NOMO-1 (cell line): Measurements from ENCODE around the gene DCAF8.
A peak's percentile ranks its signal among the peaks of the same experiment; 100 is the strongest.

ENCODE experiments used
- DNase-seq, 2 experiments: peaks; one replicate each; lab custom pipeline; 2025; ENCODE audit not compliant: unreplicated experiment in 2 of 2; lab: John Stamatoyannopoulos, UW

The DCAF8 gene

DNA sequence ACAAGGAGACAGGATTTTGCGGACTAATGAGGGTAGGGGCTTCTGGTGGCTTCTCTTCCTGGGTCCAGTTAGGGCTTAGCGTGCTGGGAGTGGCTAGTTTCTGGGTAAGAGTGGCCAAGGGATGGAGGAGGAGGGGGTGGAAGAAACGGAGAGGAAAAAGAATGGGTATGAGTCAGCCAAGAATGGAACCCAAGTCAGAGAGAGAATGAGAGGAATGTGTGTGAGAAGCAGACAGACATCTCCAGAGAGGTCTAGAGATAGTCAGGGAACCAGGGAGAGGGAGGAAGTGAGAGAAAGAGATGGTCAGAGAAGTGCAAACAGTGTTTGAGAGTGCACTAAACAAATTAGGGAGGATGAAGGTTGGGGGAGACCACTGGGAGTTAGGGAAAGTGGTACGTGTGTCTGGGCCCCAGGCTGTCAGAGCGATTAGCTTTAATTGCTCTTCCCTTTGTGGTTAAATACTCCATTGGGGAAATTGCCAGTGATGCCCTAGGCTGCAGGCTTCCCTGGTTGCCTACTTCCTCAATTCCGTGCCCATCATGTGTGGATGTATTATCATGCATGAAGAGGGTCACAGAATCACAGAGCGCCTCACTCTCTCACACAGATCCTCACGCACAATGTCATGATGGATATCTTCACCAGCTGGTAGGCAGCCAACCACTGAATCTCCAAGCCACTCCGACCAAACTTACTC lies 55.8 kb downstream of the DCAF8 start:
- DNase-seq, result peak; percentile 25 to 28

DNA sequence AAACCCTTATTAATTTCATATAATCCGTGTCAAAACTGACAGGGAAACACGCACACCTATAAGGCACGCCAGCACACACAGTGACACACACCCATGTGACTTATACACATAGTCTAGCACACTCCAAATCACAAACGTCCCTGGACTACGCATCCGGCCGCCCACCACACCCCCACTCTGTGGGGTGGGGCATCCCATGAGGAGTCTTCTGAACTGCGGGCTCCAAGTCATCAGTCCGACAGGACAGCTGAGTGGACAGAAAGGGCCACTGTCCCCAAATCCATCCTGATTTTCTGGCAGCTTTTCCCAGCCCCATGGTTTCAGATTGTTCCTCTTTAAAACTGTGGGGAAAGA lies 56.3 kb downstream of the DCAF8 start:
- DNase-seq, result no peak

DNA sequence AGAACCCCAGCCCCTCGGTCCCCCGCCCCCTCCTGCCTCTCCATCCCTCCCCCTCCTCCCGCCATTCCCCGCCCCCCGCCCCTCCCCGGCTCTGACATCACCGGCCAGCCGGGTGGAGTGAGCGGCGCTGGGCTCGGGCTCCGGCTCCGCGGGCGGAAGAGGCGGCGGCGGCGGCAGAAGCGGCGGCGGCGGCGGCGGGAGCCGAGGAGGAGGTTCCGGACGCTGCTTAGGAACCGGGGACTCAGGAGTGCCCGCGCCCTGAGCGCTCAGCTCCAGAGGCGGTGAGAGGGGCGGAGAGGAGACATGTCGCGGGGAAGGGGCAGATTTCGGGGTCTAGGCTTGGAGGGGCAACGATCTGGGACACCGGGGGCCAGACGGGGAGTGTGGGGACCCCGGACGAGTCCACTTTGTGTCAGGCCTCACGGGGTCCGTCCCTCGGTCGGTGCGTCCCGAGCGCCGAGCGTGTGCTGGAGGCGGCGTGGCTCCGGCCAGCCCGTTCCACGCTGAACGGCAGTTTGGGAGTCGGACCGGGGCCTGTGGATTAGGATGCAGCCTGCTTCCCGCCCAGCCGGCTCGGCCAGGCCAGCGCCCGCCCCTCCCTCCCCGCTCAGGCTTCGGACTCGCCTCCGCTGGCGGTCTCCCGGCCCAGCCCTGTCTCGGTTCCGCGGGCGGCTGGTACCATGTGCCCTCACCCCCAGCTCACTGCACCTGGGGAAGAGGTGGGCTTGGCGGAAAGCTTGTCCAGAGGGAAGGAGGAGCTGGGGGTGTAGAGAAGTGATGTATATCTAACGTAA lies 56.9 kb downstream of the DCAF8 start, which contains the start of gene PEA15:
TSS of gene PEA15 (plus strand) at position 143 of the 794 bp plus-strand sequence. CDS start 6,161 bp downstream, outside the sequence.
- DNase-seq, result peak; percentile 8 to 33

DNA sequence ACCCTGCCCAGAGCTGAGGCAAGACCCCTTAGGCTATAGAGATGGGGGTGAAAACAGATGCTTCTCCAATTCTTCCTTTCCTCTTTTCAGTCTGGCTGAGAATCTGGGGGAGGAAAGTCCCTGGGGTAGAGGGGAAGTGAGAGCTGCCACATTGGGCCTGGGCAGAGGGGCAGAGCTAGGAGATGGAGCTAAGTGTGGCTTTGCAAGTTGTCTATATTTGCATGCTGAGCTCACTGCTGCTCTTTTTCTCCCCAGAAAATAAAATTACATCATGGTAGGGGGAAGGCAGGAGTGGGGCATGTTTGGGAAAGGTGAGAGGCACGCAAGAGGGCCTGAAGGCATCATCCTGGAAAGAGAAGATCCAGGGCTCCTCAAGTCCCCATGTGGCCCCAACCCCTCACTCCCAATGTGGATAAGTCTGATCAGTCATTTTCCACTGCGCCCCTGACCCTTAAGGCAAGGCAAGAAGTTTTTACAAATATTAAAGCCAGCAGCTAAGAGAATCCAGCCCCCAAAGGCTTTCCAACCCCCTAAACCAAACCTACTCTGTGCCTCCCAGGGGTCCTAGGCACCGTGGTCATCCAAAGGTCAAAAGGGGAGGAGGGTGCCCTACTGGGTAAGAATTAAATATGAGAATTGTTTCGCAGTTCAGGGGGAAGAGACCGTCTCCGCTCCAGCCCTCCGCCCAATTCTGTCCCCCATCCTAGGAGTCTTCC lies 57.7 kb downstream of the DCAF8 start:
- DNase-seq, result peak; percentile 62 to 85

DNA sequence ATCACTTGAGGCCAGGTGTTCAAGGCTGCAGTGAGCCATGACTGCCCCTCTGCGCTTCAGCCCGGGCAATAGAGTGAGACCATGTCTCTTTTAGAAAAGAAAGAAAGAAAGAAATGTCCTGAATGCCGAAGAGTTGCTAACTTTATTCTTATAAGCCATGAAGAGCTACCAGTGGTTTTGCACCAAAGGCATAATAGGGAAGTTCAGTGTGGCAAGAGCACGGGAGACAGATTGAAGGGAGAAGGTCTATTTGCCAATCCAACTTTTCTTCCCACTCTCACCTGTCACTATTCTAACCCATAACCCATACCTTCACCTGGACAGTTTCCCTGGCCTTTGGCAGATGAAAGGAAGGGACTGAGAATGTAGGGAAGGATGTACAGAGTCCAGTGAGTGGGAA lies 61.6 kb downstream of the DCAF8 start:
- no peak for DNase-seq

DNA sequence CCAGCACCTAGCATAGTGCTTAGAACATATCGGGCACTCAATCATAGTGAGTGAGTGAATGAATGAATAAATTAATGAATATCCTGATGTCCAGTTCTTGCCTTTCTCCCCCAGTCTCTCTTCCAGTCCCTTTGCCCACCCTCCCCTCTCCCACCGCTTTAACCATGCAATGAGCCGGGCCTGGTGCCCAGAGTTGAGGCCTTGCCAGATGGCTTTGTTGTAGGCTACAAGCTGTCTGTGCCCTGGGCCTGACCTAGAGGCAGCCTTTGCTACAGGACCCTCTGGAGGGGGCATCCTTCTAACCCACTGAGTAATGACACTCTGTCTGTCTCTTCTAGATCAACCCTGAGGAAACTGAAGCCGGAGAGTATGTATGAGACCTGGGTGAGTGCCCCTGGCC lies 65.1 kb downstream of the DCAF8 start:
- no peak for DNase-seq

DNA sequence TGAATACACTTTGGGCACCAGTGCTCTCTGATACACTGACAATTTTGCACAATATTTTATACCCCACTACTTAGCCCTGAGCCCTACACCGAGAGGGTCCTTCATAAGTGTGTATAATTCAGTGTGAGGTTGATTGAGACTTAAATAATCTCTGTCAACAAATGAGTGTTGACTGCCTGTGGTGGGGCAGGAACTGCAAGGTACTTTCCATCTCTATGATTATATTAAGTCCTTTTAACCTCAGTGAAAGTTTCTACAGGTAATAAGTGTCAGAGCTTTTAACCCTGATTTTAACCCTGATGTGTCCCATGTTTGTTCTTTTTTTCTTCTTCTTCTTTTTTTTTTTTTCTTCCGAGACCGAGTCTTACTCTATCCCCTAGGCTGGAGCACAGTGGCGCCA lies 66.2 kb downstream of the DCAF8 start:
- DNase-seq, result no peak

DNA sequence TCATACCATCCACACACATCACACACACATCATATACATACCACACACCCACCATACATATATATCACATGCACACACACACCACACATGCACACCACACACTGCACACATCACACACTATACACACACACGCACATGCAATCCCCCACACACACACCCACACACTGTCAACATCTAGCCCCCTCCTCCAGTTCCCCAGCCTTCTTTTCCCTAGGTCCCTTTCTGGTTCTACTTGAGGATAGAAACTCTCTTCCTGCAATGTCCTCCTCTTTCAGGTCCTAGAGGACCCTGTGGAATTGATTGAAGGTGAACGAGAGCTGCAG lies 67.7 kb downstream of the DCAF8 start:
- no peak for DNase-seq

DNA sequence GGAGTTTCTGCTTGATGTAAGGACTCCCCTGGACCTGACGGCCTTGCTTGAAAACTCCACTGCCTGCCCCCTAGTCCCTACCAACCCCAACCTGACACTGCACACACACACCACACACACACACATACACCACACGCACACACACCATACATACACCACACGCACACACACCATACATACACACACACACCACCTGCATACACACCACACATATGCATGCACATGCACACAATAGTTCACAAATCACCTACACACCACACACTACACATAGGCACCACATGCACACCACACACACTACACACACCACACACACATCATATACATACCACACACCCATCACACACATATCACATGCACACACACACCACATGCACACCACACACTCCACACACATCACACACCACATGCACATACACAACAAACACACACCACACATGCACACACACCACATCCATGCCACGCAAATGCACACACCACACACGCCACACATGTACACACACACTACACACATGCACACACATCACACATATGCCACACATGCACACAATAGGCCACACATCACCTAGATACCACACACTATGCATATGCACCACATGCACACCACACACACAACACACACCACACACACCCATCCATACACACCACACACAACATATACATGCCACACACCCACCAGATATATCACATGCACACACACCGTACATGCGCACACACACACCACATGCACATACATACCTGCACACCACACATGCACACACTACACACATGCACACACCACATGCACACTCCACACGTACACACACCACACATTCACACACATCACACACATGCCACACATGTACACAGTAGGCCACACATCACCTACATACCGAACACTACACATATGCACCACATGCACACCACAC lies 68.3 kb downstream of the DCAF8 start:
- no peak for DNase-seq

DNA sequence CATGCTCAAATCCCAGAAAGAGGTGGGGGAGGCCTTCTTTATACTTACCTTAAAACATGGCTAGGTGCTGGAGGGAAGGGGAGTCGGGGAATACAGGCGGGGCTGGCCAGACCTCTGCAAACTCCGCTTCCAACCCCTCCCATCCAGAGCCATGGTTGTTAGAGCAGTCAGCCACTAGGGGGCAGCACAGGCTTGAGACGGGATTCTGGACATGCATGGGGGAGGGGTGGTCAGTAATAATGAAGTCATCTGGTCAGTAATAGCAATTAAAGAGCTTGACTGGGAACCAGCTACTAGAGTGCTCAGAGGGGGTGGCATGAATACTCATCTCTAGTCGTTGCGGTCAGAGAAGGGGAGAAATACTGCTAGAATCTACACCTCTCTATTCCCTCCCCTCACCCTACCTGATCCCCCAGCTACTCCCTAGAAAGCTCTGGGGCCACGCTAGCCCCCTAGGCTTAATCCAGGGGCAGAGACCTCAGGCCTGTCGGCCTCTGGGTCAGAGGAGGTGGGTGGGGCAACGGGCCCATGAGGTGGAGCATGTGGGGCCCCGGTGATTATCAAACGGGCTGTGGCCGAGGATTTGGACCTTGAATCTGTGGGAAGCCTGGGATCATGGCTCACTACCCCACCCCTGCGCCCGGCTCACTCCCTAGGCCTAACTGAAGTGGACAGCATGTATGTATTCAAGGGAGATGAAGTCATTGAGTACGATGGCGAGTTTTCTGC lies 69.1 kb downstream of the DCAF8 start:
- peak; percentile 60 to 69 for DNase-seq

DNA sequence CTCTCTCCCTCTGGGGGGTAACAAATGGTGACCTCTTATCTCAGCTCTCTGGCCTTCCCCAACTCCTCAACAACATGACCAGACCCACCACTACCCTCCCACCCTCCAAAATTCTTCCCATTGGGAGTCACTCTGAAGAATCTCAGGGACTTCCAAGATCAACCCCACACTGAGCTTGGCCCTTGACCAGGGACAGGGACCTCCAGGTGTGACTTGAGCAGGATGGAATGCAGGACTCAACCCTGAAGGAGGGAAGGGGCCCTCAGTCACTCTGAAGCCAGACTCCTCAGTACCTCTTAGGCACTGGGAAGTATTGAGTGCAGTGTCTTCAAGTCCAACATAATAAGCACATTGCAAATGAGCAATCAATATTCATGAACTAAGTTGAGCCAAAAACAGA lies 70.1 kb downstream of the DCAF8 start:
- no peak for DNase-seq

DNA sequence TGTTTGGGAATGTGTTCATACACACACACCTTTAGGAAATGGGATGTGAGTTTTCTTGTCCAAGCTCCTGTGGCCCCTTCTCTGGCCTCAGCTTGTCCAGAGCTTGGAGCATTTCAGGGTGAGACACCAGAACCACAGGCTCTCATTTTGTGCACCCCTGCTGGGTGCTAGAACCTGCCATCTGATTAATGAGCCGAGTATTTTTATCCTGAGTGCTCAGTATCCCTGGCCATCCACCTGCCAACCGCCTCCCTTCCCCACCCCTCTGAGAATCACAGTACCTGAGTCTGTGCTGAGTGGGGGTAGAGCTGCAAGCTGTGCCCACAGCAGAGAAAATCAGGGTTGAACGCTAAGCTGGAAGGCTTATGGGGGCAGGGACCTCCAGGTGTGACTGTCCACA lies 70.6 kb downstream of the DCAF8 start:
- DNase-seq, result no peak

DNA sequence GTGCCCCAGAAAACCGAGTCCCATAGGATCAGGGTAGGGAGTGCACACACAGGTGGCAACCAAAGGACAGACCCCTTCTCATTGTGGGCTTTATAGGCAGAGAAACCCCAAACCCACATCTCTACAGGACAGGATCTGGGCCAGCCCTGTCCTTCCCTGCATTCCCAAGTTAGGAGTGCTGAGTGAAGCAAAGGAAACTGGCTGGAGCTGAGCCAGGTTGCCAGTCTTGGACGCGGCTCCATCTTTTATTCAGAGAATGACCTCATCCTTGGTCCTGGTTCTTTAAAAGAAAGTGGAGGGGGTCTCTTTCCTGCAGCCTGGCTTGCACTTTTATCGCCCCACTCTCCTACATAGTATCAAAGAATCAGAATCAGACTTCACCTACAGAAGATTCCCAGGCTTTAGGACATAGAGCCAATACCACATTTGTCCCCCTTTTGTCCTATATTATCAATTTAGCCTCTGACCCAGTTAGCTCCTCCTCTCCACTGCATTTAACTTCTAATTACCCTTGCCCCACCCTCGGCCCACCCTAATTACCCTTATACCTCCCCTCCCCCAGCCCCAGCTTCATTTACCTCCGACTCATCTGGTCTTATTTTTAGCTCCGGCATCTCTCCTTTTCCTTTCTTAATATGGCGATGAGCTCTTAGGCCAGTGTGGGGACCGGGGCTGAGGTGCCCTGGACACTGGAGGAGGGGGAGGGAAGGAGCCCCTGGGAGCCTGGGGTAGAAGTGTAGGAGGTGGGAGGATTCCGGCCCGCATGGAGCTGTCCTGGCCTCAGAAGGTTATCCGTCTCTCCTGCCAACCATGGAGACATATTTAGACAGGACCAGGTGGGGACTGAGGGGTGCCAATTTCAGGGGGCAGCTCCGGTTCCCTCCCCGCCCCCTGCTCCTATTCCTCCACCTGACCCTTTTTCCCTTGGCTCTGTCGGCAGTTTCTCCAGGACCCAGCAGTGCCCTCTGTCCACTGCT lies 72.4 kb downstream of the DCAF8 start, which contains the start of gene CASQ1:
TSS of gene CASQ1 (plus strand) at position 927 of the 977 bp plus-strand sequence. CDS start 177 bp downstream, outside the sequence.
- DNase-seq, result no peak

DNA sequence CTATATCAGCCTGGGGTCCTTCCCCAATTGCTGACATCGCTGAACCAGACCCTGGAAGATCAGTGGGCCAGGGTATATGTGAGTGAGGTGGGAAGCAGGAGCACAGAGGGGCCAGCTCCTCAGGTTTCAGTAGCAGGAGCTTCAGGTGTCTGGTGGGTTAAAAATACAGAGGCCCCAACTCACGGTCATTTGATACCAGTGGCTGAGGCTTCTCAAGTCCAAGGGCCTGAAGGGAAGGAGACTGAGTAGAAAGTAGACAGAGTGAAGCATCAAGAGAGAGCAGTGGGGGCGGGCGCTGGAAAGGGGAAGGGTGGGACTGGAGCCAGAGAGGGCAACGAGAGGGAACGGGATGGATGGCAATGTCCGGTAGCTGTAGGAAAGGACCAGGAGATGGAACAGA lies 74.0 kb downstream of the DCAF8 start:
- DNase-seq, result no peak

DNA sequence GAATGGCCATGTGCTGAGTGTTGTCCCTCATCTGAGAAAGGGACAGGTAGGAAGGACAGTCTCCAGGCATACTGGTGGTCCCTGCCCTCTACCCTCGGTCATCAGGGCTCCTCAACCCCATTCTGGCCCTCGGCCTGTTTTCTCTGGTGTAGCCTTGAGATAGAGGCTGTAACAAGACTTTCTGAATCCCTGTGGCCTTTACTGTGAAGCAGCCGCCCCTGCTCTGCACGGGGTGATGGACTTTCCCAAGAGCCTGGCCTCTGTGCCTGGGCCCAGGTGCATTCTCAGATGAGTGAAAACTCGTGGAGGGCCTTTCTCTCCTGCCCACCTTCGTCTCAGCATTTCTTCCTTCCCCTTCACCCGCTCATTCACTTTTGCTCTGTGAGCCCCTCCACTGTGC lies 74.9 kb downstream of the DCAF8 start:
- no peak for DNase-seq

DNA sequence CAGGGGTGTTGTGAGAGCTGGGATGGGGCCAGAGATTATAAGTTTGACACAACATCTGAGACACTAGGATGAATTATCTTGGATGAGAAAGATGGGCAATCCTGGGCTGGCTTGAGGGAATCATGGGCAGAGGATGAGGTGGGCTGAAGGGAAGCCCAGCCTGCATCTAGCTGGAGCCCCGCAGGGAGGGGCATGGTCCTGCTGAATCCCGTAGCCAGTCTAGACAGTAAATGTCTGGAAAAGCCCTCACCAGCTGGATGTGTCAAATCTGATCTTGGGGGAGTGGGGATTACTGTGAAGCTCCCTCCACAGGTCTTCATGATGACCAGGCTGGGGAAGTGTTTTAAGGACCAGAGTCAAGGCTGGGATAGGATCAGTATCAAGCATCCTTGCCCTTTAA lies 75.6 kb downstream of the DCAF8 start:
- no peak for DNase-seq

DNA sequence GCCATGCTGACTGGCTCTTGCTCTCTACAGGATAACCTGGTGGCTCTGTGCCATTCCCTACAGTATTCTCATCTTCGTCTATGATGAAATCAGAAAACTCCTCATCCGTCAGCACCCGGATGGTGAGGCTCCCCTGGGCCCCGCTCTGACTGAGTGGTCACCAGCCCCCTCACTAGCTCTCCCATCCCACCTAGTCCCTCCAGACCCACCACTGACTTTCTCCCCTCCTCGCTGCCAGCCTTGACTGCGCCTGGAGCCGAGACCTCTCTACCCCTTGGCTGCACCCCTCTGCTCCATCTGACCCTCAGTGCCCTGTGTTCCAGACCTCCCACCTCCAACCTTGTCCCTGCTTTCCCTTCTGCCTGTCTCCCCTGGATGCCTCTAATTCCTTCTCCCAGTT lies 76.1 kb downstream of the DCAF8 start:
- DNase-seq, result no peak

DNA sequence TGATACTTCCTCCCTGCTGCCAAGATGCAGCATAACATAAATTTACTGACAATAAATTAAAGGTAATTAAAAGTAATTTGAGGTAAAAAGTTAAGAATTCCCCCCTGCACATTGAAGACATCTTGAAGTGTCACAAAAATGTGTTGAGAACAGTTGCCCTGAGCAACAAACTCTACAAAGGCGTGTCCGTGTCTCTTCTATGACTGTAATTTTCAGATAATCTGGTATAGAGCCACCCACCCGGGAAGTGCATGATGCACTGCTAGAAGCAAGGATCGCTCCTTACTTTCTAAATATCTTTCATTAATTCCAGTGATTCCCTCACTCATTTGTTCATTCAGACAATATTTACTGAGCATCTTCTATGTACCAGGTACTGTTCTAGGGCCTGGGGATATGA lies 83.0 kb downstream of the DCAF8 start:
- DNase-seq, result no peak

DNA sequence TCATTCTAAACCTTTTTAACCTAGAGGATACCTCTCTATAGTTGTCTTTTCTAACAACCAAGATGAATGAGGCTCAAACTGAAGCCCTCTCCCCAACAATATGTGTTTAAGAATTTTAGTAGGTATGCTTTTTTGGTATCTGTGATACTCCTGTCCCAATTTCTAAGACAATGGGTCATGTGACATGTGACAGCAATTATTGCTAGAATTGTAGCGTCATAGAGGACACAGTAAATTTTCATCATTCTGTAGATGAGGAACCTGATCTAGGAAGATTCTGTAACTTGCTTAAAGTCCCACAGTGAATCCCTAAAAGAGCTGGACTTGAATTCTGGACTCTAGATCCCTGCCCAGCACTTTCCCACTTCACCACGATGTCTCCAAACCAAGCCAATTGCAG lies 83.6 kb downstream of the DCAF8 start:
- DNase-seq, result no peak
